GM18861 (cell line): Measurements from ENCODE around the gene GJA10.

Experiments
- ATAC-seq: cut with Tn5 transposase; IDR thresholded peaks from one replicate; pipeline ENCODE4 v1.9.1; 2021; ENCODE audit not compliant: unreplicated experiment

Gene GJA10

GRCh38 chr6:89916136-89916920 is 22.1 kb downstream of the GJA10 start:
- ATAC-seq = no peak

- ATAC-seq = no peak
Observed at GRCh38 chr6:89917216-89917615, 22.9 kb downstream of the GJA10 start.

- no peak for ATAC-seq
Observed at GRCh38 chr6:89917801-89918366, 23.6 kb downstream of the GJA10 start.

GRCh38 chr6:89921197-89921596 is 26.9 kb downstream of the GJA10 start:
- ATAC-seq = no peak

- no peak for ATAC-seq
Observed at GRCh38 chr6:89921691-89922090, 27.4 kb downstream of the GJA10 start.

- no peak for ATAC-seq
Observed at GRCh38 chr6:89924231-89924630, 30.0 kb downstream of the GJA10 start.

- no peak for ATAC-seq
Observed at GRCh38 chr6:89925826-89926225, 31.6 kb downstream of the GJA10 start.

GRCh38 chr6:89927264-89927663 is 33.0 kb downstream of the GJA10 start:
- no peak for ATAC-seq

GRCh38 chr6:89927791-89928550 is 33.7 kb downstream of the GJA10 start:
- ATAC-seq = no peak

- ATAC-seq = no peak
Observed at GRCh38 chr6:89928604-89929003, 34.3 kb downstream of the GJA10 start.

- no peak for ATAC-seq
Observed at GRCh38 chr6:89930789-89931188, 36.5 kb downstream of the GJA10 start.

GRCh38 chr6:89932245-89932802 is 38.1 kb downstream of the GJA10 start:
- no peak for ATAC-seq

GRCh38 chr6:89934685-89935366 is 40.6 kb downstream of the GJA10 start:
- no peak for ATAC-seq

GRCh38 chr6:89936177-89936576 is 41.9 kb downstream of the GJA10 start:
- no peak for ATAC-seq

- no peak for ATAC-seq
Observed at GRCh38 chr6:89938014-89938413, 43.7 kb downstream of the GJA10 start.

GRCh38 chr6:89939144-89939543 is 44.9 kb downstream of the GJA10 start:
- no peak for ATAC-seq

- peak; percentile 76 for ATAC-seq
Observed at GRCh38 chr6:89940225-89941027, 46.2 kb downstream of the GJA10 start.

GRCh38 chr6:89941031-89941762 is 46.9 kb downstream of the GJA10 start:
- ATAC-seq = no peak

- ATAC-seq = no peak
Observed at GRCh38 chr6:89941763-89942497, 47.7 kb downstream of the GJA10 start.
